Fibroblast of villous mesenchyme (primary cell): ENCODE measurements around the gene KRTAP9-7. TPM values are rescaled to one million over a fixed set of nuclear protein-coding genes. Genes with fewer than 3 reads are reported as not detected.
A peak's percentile ranks its signal among the peaks of the same experiment; 100 is the strongest.
"Not testable (repeated sequence)": the region's sequence is repeated elsewhere in the genome, so short reads cannot be mapped to it uniquely, and the experiment has no call there.

Experiments used
- DNase-seq: peaks from one replicate; pipeline ENCODE4 v3.0.0-alpha.2; 2010; ENCODE audit warnings: low read depth
- H3K4me3 ChIP-seq: 2 replicates; pipeline ENCODE4 v1.5.1; 2011; ENCODE audit warnings: low read depth, mild to moderate bottlenecking, low read length
- total RNA-seq: library from RNA; depleted of rRNA; stranded (reverse); fragments of >200 nt; gene quantifications from 2 replicates; pipeline ENCODE4 v1.2.3, GENCODE V29; 2012
- TF ChIP-seq, protein P1 (sequence below): IDR thresholded peaks from 2 replicates; pipeline ENCODE4 v1.5.1; 2012; ENCODE audit warnings: low read depth, mild to moderate bottlenecking, low read length; ENCODE audit not compliant: insufficient read depth

KRTAP9-7 gene
- total RNA-seq, 1 donor = not detected

DNA sequence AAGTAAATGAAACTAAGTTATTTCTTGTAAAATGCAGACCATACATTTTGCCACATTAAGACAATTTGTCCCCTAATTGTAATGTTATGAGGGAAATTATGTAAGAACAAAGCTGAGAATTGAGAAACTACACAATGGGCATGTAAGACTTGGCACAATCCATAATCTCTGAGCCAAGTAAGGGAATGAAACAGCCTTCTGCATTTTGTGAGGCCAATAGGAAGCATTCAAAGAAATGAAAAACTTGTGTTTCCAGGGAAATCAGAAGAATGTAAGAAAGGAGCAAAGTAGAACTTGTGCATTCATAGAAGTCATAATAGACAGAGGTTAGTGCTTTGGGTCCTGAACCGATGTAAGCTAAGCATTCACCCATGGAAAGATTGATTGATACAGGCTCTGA, 24.2 kb upstream of the KRTAP9-7 start:
- DNase-seq = no peak
- TF ChIP-seq, protein P1, sequence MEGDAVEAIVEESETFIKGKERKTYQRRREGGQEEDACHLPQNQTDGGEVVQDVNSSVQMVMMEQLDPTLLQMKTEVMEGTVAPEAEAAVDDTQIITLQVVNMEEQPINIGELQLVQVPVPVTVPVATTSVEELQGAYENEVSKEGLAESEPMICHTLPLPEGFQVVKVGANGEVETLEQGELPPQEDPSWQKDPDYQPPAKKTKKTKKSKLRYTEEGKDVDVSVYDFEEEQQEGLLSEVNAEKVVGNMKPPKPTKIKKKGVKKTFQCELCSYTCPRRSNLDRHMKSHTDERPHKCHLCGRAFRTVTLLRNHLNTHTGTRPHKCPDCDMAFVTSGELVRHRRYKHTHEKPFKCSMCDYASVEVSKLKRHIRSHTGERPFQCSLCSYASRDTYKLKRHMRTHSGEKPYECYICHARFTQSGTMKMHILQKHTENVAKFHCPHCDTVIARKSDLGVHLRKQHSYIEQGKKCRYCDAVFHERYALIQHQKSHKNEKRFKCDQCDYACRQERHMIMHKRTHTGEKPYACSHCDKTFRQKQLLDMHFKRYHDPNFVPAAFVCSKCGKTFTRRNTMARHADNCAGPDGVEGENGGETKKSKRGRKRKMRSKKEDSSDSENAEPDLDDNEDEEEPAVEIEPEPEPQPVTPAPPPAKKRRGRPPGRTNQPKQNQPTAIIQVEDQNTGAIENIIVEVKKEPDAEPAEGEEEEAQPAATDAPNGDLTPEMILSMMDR = no peak
- no peak overlapping the region for H3K4me3 ChIP-seq

DNA sequence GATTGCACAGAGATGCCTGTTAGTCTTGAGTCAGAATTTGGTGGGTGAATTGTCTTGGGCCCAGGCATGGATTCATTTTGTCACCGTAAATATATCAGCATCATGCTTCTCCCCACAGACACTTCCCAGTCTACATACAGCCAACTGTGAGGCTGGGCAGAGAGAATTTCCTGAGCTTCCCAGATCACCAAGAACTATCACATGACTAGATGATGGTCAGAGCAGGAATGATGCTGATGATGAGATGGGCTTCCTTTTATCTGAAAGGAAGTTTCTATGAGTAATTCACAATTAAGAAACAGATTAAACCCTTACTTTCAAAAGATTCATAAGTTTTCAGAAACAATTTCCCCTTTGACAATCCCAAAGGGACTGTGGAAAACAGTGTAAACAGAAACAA, 20.6 kb upstream of the KRTAP9-7 start:
- no peak for DNase-seq
- no peak overlapping the region for H3K4me3 ChIP-seq
- TF ChIP-seq, protein P1 = no peak

DNA sequence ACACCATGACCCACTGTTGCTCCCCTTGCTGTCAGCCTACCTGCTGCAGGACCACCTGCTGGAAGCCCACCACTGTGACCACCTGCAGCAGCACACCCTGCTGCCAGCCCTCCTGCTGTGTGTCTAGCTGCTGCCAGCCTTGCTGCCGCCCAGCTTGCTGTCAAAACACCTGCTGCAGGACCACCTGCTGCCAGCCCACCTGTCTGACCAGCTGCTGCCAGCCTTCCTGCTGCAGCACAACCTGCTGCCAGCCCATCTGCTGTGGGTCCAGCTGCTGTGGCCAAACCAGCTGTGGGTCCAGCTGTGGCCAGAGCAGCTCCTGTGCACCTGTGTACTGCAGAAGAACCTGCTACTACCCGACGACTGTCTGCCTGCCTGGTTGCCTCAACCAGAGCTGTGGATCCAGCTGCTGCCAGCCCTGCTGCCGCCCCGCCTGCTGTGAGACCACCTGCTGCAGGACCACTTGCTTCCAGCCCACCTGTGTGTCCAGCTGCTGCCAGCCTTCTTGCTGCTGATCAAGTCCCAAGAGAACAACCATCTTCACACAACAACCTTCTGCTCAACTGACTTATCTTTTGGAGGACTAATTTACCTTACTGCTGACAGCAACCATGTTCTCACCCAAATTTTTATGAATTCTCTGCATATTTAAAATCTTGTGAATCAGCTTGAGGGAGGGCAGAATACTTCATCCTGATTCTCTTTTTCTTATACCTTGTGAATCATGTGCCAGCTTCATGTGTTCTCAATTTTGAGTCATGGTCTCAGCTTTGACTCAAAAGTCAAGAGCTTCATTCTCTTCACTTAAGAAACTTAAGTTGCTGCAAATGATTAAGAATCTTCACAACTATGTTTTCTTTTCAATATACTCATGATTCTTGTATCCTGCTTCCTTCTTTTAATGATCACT, 19.9 kb upstream of the KRTAP9-7 start, which contains the start of gene KRTAP9-9:
Gene KRTAP9-9 (plus strand): TSS at position 4 of the 910 bp plus-strand sequence.
- DNase-seq, H3K4me3 ChIP-seq: not testable (repeated sequence)

DNA sequence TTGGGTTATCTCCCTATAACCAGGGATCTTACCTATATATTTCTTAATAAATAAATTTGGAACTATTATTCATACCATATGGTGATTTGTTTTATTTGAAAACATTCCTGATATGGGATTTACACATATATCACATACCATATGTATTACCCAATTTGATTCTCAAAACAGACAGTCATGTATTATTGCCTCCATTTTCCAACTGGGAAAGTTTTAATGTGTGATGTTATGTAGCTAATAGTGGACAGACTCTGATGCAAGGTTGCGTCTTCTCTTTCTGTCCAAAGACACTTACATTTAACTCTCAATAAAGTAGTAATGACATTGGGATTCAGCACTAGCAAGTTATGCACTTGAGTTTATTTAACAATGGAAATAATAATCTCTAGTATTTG, 19.2 kb upstream of the KRTAP9-7 start:
- no peak overlapping the region for H3K4me3 ChIP-seq
- TF ChIP-seq, protein P1 = no peak
- no peak for DNase-seq

DNA sequence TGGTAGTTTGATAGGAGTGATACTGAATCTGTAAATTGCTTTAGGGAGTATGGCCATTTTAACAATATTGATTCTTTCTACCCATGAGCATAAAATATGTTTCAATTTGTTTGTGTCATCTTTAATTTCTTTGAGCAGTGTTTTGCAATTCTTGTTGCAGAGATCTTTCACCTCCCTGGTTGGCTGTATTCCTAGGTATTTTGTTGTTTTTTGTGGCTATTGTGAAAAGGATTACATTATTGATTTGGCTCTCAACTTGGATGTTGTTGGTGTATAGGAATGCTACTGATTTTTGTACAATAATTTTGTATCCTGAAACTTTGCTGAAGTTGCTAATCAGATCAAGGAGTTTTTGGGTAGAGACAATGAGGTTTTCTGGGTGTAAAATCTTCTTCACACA, 17.1 kb upstream of the KRTAP9-7 start:
- H3K4me3 ChIP-seq = no peak overlapping the region
- TF ChIP-seq, protein P1 = no peak
- DNase-seq = peak; percentile 12

DNA sequence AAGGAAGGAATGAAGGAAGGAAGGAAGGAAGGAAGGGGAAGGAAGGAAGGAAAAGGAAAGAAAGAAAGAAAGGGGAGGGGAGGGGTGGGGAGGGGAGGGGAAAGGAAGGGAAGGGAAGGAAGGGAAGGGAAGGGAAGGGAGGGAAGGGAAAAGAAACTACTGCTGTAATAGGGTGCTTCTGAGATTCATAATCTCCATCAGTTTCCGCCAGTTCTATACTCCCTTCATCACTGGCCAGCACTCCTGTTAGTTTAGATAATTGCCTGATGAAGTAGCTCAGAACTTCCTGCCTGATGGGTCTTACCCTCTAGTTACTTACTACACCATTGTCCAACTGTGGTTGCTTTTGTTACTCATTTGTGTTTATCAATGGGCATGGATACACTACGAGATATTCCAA, 12.3 kb upstream of the KRTAP9-7 start:
- TF ChIP-seq, protein P1 = no peak
- DNase-seq = no peak
- H3K4me3 ChIP-seq = no peak overlapping the region

DNA sequence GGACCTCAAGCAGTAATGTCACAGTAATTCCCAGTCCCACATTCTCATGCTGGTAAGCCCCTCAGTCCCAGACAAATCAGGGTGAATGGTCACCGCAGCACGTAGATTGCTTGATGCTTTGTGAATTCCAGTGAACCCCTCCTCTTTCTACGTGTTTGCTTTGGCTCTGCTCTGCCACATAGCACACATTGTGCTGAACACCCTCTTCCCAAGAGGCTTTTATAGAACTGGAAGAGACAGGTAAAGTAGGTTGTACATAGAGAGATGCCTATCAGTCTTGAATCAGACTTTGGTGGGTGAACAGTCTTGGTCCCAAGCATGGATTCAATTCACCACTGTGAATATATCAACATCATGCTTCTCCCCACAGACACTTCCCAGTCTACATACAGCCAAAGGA, 10.9 kb upstream of the KRTAP9-7 start:
- no peak for DNase-seq
- no peak overlapping the region for H3K4me3 ChIP-seq
- TF ChIP-seq, protein P1 = no peak
